Ammon's horn (tissue), 1 donor: Measurements from ENCODE around the gene GAS1.

ENCODE experiments used
- DNase-seq: peaks from one replicate; pipeline ENCODE4 v3.0.0-alpha.2; 2016; ENCODE audit warnings: low spot score

Gene GAS1

GRCh38 chr9:86925686-86926085 lies 21.6 kb downstream of the GAS1 start:
- no peak for DNase-seq

GRCh38 chr9:86924206-86924605 lies 23.1 kb downstream of the GAS1 start:
- DNase-seq: no peak

GRCh38 chr9:86921151-86921923 lies 26.0 kb downstream of the GAS1 start:
- no peak for DNase-seq

- DNase-seq: no peak
These were observed 28.8 kb downstream of the GAS1 start for GRCh38 chr9:86918556-86918955.

GRCh38 chr9:86912210-86912609 lies 35.1 kb downstream of the GAS1 start:
- no peak for DNase-seq

- DNase-seq: no peak
These were observed 37.9 kb downstream of the GAS1 start for GRCh38 chr9:86909388-86909787.

- DNase-seq: no peak
These were observed 39.0 kb downstream of the GAS1 start for GRCh38 chr9:86908261-86908660.

GRCh38 chr9:86907346-86907745 lies 40.0 kb downstream of the GAS1 start:
- no peak for DNase-seq

GRCh38 chr9:86903734-86904085 lies 43.6 kb downstream of the GAS1 start:
- DNase-seq: no peak

- no peak for DNase-seq
These were observed 44.1 kb downstream of the GAS1 start for GRCh38 chr9:86902991-86903733.

- no peak for DNase-seq
These were observed 44.7 kb downstream of the GAS1 start for GRCh38 chr9:86902586-86902985.

- no peak for DNase-seq
These were observed 45.1 kb downstream of the GAS1 start for GRCh38 chr9:86902176-86902575.

- DNase-seq: no peak
These were observed 45.8 kb downstream of the GAS1 start for GRCh38 chr9:86901511-86901910.
